ENCODE results near the gene KRTAP12-1.
"Not testable (repeated sequence)": the region's sequence is repeated elsewhere in the genome, so short reads cannot be mapped to it uniquely, and the experiment has no call there.

KRTAP12-1 gene

GRCh38 chr21:44644878-44645277 lies 37.1 kb downstream of the KRTAP12-1 start:
- DNase-seq (ENCODE audit: low read depth in 2 of 2) = no peak

GRCh38 chr21:44643741-44644310 lies 38.1 kb downstream of the KRTAP12-1 start:
- DNase-seq (ENCODE audit: low read depth in 2 of 2) = no peak

- DNase-seq (ENCODE audit: low read depth in 2 of 2) = no peak
Measured at GRCh38 chr21:44640761-44641160, 41.2 kb downstream of the KRTAP12-1 start.

GRCh38 chr21:44639331-44639655 lies 42.7 kb downstream of the KRTAP12-1 start:
- DNase-seq (ENCODE audit: low read depth in 2 of 2) = no peak

- not testable (repeated sequence) for DNase-seq (ENCODE audit: low read depth in 2 of 2)
Measured at GRCh38 chr21:44638506-44639330, 43.2 kb downstream of the KRTAP12-1 start.

- not testable (repeated sequence) for DNase-seq (ENCODE audit: low read depth in 2 of 2)
Measured at GRCh38 chr21:44637851-44638348, 44.1 kb downstream of the KRTAP12-1 start.

GRCh38 chr21:44637018-44637850 lies 44.7 kb downstream of the KRTAP12-1 start, which contains the start of gene KRTAP10-10:
KRTAP10-10 (plus strand) TSS chr21:44637356; CDS start chr21:44637418, 62 bp downstream.
- DNase-seq (ENCODE audit: low read depth in 2 of 2) = no peak

GRCh38 chr21:44636209-44637017 lies 45.5 kb downstream of the KRTAP12-1 start:
- no peak for DNase-seq (ENCODE audit: low read depth in 2 of 2)

GRCh38 chr21:44632067-44632466 lies 49.9 kb downstream of the KRTAP12-1 start:
- DNase-seq (ENCODE audit: low read depth in 2 of 2) = no peak
